Activated gamma-delta T cell (primary cell): ENCODE measurements around the gene TNK2.
"Not testable (repeated sequence)": the region's sequence is repeated elsewhere in the genome, so short reads cannot be mapped to it uniquely, and the experiment has no call there.

Experiments used
- DNase-seq: peaks from one replicate; lab custom pipeline; 2025; lab: John Stamatoyannopoulos, UW

Gene TNK2

GRCh38 chr3:195885036-195885891 is 23.1 kb downstream of the TNK2 start:
- DNase-seq: no peak

- DNase-seq: no peak
These were observed 23.7 kb downstream of the TNK2 start for GRCh38 chr3:195884691-195885035.

- DNase-seq: no peak
These were observed 24.6 kb downstream of the TNK2 start for GRCh38 chr3:195883801-195884200.

GRCh38 chr3:195883160-195883559 is 25.2 kb downstream of the TNK2 start:
- no peak for DNase-seq

- no peak for DNase-seq
These were observed 26.3 kb downstream of the TNK2 start for GRCh38 chr3:195882002-195882441.

GRCh38 chr3:195881276-195881988 is 26.9 kb downstream of the TNK2 start:
- no peak for DNase-seq

GRCh38 chr3:195880037-195880431 is 28.3 kb downstream of the TNK2 start:
- DNase-seq: no peak

- DNase-seq: no peak
These were observed 28.8 kb downstream of the TNK2 start for GRCh38 chr3:195879416-195880036.

- DNase-seq: no peak
These were observed 29.7 kb downstream of the TNK2 start for GRCh38 chr3:195878424-195879274.

GRCh38 chr3:195877767-195878423 is 30.5 kb downstream of the TNK2 start:
- no peak for DNase-seq

- DNase-seq: no peak
These were observed 31.1 kb downstream of the TNK2 start for GRCh38 chr3:195877136-195877715.

- DNase-seq: no peak
These were observed 31.9 kb downstream of the TNK2 start for GRCh38 chr3:195876297-195877064.

GRCh38 chr3:195875482-195876236 is 32.7 kb downstream of the TNK2 start:
- no peak for DNase-seq

GRCh38 chr3:195873971-195874370 is 34.4 kb downstream of the TNK2 start:
- no peak for DNase-seq

GRCh38 chr3:195873281-195873887 is 35.0 kb downstream of the TNK2 start:
- no peak for DNase-seq

GRCh38 chr3:195872800-195873199 is 35.6 kb downstream of the TNK2 start:
- no peak for DNase-seq

GRCh38 chr3:195872097-195872496 is 36.3 kb downstream of the TNK2 start:
- no peak for DNase-seq

- not testable (repeated sequence) for DNase-seq
These were observed 36.7 kb downstream of the TNK2 start for GRCh38 chr3:195871686-195872085.

GRCh38 chr3:195870937-195871336 is 37.4 kb downstream of the TNK2 start:
- DNase-seq: no peak
